Measurements from ENCODE around the gene SLC2A1.

The SLC2A1 gene

DNA sequence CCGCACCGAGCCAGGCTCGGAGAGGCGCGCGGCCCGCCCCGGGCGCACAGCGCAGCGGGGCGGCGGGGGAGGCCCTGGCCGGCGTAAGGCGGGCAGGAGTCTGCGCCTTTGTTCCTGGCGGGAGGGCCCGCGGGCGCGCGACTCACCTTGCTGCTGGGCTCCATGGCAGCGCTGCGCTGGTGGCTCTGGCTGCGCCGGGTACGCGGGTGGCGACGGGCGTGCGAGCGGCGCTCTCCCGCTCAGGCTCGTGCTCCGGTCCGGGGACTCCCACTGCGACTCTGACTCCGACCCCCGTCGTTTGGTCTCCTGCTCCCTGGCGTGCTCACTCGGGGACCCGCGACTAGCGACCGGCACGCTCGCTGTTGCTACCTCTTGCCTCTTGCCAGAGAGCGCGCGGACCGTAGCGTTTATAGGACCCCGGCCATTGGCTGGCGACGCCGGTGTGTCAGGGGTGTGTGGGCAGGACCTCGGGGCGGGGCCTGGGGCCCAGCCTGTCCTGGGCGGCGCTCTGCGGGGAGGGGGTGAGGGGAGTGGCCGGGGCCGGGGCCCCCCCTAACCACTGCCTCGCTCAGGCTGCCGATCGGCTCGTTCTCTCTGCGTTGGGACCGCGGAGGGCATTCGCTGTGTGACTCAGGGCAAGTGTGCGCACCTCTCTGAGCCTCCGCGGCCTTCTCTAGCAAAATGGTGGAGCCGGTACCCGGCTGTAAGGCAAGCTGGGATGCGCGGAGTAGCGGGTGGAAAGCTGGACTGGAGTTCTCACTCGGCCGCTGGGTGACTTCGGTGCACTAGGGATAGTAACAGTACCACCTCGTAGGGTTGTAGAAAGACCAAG, at the start of gene SLC2A1:
TSS of gene SLC2A1 (minus strand) at position 381 of the 832 bp plus-strand sequence. CDS start at position 164, 217 bp downstream.
- H3K4me3 ChIP-seq (ENCODE audit: low read depth, low read length) = peak within 1 kb of the TSS; percentile 95

DNA sequence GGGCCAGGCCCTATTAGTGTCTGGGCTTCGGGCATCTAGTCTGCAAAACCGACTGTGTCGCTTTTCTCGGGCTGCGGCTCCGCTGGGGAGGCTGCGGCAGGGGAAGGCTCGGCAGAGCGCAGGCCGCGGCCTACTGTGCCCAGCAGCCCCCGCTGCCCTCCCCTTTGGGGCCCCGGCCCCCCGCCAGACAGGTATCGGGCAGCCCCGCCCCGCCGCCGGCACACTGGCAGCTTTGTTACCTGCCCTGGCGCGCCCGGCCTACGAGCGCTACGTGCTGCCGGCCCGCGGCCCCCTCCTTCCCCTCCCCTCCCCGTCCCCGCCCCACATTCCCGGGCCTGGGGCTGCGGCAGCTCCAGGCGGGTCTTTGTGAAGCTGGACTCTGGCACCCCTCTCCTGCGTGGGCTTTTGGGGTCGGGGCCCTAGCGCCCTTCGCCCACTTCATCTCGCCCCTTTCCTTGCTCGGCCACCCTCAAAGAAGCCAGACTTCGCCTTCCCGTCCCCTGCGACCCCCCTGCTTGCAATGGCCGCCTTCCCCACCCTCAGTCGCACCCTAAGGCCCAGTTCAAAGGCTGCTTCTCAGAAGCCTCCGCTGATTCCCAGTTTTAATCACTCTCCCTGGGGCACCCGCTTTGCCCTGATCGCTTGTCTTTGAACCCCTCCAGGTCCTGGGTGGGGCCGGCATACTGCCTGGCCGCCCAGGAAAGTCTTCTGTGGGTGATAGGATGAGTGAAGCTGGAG, 48.9 kb upstream of the SLC2A1 start:
- H3K4me3 ChIP-seq (ENCODE audit: low read depth, low read length) = no peak overlapping the region

DNA sequence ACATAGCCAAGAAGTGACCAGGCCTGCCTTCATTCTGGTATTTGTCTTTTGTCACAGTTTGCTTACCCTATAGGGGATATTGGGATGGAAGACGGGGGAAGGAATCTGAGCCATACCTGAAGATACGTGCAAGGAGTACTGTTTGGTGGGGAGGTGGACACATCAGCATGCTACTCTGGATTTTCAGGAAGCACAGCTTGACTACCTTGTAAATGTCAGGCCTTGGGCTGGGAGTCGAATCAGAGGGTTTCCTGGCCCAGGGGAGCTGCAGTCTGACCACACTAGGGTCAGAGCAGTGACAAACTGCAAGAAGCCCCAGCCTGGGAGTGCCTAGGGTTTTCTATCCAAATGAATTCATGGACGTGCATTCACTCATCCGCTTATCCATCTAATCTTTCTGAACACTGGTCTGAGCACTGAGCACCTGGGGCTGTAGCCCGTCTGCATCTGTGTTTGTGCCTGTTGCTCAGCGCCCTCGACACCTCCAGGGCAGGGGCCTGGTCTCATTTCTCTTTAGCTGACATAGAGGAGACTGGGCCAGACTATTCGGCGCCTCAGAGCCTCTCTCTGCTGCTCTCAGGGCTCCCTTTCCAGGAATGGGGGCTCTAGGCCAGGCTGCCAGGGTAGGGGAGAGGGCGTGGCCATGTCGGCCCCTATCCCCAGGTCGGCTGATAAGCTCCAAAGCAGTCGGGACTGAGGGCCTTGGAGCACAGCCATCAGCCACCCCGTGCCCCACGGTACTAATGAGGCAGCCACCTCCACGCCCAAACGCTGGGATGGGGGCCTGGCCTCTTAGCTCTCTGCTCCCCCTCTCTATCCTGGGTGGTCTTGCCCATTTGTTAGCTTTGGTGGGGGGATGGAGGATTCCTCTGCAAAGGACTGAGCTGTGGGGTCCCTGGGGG, 47.0 kb upstream of the SLC2A1 start:
- H3K4me3 ChIP-seq (ENCODE audit: low read depth, low read length) = no peak overlapping the region

DNA sequence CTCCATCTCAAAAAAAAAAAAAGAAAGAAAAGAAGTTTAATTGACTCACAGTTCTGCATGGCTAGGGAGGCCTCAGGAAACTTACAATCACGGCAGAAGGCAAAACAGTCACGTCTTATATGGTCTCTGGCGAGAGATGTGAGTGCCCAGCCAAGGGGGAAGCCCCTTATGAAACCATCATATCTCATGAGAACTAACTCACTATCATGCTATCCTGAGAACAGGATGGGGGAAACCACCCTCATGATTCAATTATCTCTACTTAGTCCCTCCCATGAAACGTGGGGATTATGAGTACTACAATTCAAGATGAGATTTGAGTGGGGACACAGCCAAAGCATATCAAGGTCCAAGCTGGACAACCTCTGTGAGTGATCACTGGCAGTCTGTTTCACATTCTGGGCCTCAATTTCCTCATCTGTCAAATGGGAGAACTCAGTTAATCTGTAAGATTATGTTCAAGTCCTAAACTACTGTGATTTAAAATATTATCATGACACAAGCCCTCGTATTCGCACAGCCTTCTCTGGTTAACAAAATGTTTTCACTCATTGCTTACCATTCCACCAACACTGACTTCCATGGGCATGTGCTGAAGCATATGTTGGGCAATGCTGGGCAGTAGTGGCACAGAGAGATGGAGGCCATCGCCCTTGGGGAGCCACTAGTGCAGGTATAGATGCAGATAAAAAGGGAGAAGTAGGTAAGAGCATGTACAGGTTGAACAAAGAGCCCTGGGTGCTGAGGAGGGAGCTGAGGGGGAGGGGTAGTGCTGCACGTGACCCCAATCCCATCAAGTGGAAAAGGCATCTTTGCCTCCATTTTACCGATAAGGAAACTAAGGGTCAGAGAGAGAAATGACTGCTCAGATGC, 46.2 kb upstream of the SLC2A1 start:
- no peak overlapping the region for H3K4me3 ChIP-seq (ENCODE audit: low read depth, low read length)

DNA sequence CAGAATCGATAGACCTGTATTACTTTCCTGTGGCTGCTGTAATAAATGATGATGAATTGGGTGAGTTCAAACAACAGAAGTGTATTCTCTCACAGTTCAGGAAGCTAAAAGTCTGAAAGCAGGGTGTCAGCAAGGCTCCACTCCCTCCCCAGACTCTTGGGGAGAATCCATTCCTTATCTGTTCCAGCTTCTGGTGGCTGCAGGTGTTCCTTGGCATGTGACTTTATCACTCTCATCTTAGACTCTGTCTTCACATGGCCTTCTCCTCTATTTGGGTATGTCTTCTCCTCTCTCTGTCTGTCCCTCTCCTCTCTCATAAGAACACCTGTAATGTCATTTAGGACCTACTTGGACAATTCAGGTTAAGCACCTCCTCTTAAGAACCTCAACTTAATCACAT, 44.1 kb upstream of the SLC2A1 start:
- H3K4me3 ChIP-seq (ENCODE audit: low read depth, low read length) = no peak overlapping the region

DNA sequence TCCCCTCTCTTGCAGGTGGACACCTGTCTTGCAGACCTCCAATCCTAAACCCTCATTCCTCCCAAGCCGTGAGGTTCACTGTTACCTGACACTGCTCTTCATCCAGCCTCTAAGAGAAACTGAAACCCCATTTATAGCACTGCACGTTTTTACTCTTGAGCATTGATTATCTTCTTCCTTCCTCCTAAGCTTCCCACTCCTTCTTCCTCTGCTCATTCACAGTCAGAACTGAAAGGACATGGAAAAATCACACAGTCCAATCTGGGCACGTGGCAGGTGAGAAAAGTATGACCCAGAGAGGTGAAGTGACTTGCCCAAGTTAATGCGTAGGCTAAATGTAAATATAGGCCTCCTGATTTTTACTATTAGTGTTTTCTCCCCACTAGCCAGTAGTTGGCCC, 43.4 kb upstream of the SLC2A1 start:
- H3K4me3 ChIP-seq (ENCODE audit: low read depth, low read length) = no peak overlapping the region

DNA sequence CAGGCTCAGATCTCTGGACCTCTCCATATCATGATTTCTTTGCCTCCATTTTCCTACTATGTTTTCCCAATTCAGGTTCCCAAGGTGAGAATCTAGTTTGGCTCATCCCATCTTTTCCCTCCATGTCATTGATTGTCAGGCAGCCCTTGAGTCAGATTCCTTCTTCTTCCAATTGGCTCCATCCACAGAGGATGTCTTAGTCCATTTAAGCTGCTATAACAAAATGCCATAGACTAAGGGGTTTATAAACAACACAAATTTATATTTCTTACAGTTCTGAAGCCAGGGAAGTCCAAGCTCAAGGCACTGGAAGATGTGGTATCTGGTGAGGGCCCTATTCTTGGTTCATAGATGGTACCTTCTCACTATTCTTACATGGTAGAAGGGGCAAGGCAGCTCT, 42.8 kb upstream of the SLC2A1 start:
- H3K4me3 ChIP-seq (ENCODE audit: low read depth, low read length) = no peak overlapping the region

DNA sequence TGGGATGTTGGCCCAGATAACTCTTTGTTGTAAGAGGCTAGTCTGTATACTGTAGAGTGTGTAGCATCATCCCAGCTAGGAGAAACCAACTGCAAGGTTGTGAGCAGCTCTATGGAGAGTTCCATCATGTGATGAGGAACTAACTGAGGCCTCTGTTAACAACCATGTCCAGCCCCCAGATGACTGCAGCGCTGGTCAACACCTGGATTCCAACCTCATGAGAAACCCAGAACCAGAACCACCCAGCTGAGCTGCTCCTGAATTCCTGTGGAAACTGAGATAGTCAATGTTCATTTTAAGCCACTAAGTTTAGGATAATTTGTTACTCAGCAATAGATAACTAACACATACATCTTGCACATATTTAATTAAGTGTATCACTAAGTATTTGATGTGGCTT, 41.6 kb upstream of the SLC2A1 start:
- H3K4me3 ChIP-seq (ENCODE audit: low read depth, low read length) = no peak overlapping the region

DNA sequence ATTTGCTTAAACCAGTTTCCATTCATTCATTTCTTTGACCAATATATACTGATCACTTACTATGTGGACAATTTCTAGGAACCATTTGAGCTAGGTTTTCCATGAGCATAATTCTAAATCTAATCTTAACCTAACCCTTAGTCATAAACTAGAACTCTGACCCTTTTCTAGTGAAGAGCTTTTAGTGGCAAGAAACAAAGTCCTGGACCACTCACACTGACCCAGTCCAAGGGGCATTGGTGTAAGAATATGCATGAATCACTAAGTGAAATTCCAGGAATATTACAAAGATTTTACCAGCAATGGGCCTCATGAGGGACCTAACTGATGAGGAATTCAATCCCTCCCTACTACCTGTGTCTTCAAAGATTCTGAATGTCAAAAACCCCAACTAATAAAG, 40.6 kb upstream of the SLC2A1 start:
- no peak overlapping the region for H3K4me3 ChIP-seq (ENCODE audit: low read depth, low read length)

DNA sequence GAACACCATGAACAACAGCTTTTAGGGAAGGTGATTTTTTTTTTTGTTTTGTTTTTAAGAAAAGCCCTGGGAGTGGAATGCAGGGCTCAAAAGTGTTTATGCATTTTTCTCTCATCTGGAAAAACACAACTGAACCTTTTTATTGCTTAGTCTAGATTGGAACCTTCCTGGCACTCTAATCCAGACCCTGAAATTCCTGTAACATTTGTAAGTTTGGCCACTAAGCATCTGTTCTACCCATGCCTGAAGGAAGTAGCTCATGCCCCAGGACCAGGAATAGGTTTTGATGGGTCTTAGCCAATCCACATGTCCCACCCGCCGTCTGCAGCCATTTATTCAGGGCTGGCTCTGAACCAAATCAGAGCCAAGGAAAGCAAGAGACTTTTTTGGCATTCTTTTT, 39.7 kb upstream of the SLC2A1 start:
- H3K4me3 ChIP-seq (ENCODE audit: low read depth, low read length) = no peak overlapping the region

DNA sequence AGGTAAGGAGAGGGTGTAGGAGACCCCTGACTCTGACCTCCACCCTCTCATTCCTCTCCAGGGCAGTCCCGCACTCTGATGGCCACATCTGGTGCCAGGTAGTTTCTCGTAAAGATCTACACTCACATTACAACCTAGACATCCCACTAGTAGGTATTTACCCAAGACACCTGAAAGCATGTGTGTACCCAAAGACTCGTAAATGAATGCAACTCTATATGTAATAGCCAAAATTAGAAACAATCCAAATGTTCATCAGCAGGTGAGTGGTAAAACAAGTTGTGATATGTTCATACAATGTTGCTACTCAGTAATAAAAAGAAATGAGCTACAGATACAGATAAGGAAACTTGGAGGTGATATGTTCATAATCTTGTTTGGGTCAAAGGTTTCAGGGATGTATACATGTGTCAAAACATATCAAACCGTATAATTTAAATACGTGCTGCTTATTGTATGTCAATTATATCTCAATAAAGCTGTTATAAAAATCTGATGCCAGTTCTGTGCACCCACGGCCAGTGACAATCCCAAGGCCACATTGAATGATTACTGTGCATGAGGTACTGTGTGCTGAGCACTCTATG, 37.8 kb upstream of the SLC2A1 start:
- no peak overlapping the region for H3K4me3 ChIP-seq (ENCODE audit: low read depth, low read length)

DNA sequence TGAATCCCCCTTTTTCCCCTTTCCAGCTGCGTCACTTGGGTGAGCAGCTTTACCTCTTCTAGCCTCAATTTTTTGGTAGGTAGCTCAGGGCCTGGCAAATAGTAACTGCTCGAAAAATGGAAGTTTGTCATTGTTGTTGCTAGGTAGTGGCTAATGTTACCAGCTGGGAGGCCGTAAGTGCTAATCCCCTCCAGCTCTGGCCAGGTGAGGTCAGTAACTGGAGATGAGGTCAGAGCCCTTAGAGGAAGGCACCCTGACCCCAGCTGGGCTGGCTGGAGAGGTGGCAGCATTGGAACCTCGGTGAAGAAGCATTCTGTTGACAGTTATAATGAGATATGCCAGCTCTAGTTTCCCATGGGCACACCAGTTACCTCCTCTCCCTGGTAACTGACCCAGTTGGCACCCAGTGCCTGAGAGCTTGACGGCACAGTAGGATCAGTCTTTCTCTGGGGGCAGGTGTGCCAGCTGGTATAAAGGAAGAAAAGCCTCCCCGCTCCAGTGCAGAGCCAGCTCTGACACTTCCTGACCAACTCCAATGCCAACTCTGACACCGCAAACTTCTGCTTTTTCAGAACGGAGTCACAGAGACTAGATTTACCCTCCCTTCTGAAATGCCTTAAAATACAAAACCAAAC, 35.0 kb upstream of the SLC2A1 start:
- no peak overlapping the region for H3K4me3 ChIP-seq (ENCODE audit: low read depth, low read length)

DNA sequence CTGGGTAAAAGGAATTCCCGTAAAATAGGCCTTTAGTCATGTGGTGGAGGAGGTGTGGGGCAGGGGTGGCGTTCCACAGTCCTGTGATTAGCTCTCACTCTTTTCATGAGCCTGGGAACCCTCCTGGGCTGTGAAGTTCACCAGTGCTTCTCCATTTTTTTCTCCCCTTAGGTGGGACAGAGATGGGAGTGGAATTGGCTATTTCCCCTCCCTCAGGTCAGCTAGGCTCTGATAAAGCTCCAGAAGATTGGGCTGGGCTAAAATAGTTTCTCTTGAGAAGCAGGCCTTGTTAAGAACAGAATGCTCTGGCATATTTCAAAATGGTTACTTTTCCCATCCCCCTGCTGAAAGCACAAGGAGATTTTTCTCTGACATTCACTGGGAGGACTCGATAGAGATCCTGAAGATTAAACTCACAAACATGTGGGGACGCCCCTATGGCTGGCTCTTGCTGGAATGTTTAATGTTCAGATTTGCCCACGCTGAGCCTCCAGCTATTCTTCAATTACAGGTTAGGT, 33.4 kb upstream of the SLC2A1 start:
- H3K4me3 ChIP-seq (ENCODE audit: low read depth, low read length) = no peak overlapping the region

DNA sequence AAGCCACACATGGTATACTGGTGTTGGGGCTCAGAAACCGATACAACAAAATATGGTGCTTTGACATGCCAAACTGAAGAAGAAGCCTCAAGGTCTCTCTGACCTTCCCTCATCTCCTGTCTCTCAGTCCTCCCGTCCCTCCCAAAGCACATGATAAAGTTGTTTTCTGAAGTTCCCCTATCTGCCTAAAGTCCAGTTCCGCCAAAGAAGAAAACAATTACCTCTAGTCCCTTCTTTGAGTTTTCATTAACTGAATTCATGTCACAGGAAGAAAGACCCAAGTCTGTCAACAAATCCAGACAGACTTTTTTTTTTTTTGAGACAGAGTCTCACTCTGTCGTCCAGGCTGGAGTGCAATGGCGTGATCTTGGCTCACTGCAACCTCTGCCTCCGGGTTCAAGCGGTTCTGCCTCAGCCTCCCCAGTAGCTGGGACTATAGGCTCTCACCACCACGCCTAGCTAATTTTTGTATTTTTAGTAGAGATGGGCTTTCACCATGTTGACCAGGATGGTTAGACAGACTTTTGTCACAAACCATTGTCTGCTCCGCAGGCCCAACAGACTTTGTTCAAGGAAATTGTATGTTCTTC, 32.2 kb upstream of the SLC2A1 start:
- H3K4me3 ChIP-seq (ENCODE audit: low read depth, low read length) = no peak overlapping the region

DNA sequence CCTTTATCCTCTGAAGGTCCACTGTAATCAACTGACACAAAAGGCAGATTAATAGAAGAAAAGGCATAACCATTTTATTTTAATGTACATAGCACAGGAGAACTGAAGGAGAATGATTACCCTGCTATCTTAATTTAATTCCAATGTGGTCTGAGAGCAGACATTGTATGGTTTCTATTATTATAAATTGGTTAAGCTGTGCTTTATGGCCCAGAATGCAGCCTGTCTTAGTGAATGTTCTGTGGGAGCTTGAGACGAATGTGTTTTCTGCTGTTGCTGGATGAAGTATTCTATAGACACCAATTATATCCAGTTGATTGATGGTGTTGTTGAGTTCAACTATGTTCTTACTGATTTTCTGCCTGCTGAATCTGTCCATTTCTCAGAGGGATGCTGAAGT, 25.0 kb upstream of the SLC2A1 start:
- no peak overlapping the region for H3K4me3 ChIP-seq (ENCODE audit: low read depth, low read length)

DNA sequence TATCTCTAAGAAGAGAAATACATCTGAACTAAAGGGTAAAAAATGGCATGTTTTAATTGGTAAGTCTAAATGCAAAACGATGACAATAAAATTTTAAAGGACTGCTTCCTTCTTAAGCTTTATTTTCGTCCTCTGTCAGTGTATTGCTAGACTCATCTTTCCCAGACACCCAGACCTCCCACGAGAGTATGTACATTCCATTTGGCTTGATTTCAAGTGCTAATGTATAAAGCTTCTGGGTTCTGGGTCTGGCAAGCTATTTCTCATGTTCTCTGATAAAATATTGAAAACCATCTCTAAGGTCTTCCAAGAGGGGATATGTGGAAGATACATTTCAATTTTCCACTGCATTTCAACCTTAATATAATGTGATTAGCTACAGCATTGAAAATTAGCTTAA, 24.6 kb upstream of the SLC2A1 start:
- no peak overlapping the region for H3K4me3 ChIP-seq (ENCODE audit: low read depth, low read length)

DNA sequence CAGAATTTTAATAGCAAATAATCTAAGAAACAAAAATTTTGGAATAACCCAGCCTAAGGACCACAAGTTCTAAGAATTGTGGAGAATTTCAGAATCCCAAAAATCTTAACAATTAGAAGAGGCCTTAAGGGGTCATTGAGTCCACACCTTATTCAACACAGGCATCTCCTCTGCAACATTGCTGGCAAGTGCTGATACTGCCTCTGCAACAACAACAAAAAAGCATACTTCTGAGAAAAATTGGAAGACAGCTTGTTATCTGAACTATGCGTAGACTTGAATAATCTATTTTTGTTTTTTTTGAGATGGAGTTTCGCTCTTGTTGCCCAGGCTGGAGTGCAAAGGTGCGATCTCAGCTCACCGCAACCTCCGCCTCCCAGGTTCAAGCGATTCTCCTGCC, 24.0 kb upstream of the SLC2A1 start:
- H3K4me3 ChIP-seq (ENCODE audit: low read depth, low read length) = no peak overlapping the region

DNA sequence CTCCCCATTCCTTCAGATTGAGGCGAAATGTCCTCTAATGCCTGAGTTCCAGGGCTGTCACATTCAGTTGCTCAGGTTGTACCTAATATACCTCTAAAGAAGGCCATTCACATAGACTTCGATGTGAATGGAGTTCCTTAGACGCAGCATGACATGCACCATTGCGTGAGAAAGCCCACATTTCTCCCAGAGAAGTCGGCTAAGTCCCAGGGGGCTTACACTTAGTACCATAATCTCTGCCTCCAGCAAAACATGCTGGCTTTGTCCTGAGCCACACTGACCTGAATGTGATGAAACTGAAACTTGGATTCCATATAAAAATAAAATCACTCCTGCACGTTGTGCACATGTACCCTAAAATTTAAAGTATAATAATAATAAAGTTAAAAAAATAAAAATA, 23.2 kb upstream of the SLC2A1 start:
- H3K4me3 ChIP-seq (ENCODE audit: low read depth, low read length) = no peak overlapping the region

DNA sequence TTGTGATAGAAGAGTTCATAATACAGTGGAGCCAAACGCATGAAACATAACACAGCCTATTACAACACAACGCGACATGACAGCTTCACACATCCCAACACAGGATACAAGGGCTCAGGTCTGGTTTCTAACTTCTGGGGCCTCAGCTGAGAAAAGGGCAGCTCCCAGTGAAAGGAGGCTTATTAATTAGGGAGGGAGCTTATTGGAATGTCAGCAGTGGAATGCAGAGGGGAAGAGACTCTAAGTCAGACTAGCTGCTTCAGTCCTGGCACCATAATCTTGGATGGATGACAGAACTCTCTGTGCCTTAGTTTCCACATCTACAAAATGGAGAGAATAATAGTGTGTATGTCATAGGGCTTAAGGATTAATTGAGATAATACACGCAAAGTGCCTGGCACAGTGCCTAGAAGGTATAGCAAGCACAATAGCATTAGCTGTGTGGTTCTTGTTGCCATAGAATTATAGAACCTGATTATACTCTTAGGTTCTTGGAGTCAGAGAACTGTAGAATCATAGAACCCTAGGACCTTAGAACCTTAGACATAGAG, 22.7 kb upstream of the SLC2A1 start:
- H3K4me3 ChIP-seq (ENCODE audit: low read depth, low read length) = no peak overlapping the region
